ENCODE measurements around the gene PGA5. TPM values are rescaled to one million over a fixed set of nuclear protein-coding genes. Genes with fewer than 3 reads are reported as not detected.

The PGA5 gene
- total RNA-seq, 3 donors from 2014 or later (not counting 1 experiment from before 2014, with no cell fraction given), result not detected

GRCh38 chr11:61295596-61295926 is 54.6 kb downstream of the PGA5 start:
- H3K36me3 ChIP-seq (ENCODE audit: control insufficient read depth, insufficient read depth, low read length), result peaks cover 13% of the 10 kb centered on the region
- H3K9me3 ChIP-seq (ENCODE audit: control insufficient read depth, insufficient read depth, low read length), result no peaks in the 10 kb centered on the region
- no peaks in the 10 kb centered on the region for H3K36me3 Mint-ChIP-seq
- WGBS (ENCODE audit: insufficient coverage), result 47% methylated on average over 12 of the region's 12 CpGs
- intact Hi-C loops (cut with micrococcal nuclease), result no loop called here
- H3K4me1 ChIP-seq (ENCODE audit: control insufficient read depth, insufficient read depth, low read length), result peaks cover 32% of the 10 kb centered on the region
- no peak for DNase-seq
- H3K27ac ChIP-seq (ENCODE audit: low read length), result no peak overlapping the region
- peaks cover 0 to 15% of the 10 kb centered on the region in 2 donors for H3K27me3 Mint-ChIP-seq (ENCODE audit: low read depth in 2 of 2)
- no peak for ATAC-seq
- H3K4me1 Mint-ChIP-seq, result peaks cover 32 to 39% of the 10 kb centered on the region in 2 donors
- H3K9me3 Mint-ChIP-seq, result no peaks in the 10 kb centered on the region
- no peak overlapping the region for H3K4me3 ChIP-seq (ENCODE audit: low read length)
- H3K4me3 Mint-ChIP-seq, result no peak overlapping the region
- H3K27me3 ChIP-seq (ENCODE audit: control insufficient read depth, insufficient read depth, low read length), result peaks cover 9% of the 10 kb centered on the region
- no peak overlapping the region for H3K27ac Mint-ChIP-seq
- TF ChIP-seq CTCF (IDR thresholded peaks at IDR 0.05), result no peak

DNA sequence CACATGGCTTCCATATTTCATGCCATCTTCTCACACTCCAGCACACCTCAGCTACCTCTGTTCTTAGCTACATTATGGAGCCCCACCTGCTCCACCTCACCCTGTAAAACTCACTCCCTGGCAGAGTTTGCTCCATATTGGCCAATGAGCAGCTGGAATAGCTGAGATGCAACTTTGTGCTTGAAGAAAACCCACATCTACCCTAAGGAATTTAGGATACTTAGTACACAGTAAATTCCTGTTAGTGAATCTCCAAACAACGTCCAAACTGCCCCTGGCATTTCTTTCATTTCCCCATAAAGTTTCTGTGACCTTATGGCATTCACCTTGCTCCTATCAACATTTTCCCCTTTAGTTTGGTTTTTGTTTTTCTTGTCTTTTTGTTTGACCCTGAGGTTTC is 56.4 kb downstream of the PGA5 start:
- H3K4me3 ChIP-seq (ENCODE audit: low read length), result no peak overlapping the region
- peak overlapping the region; percentile 2 for H3K4me3 Mint-ChIP-seq
- H3K36me3 Mint-ChIP-seq, result peaks cover 14% of the 10 kb centered on the region
- H3K4me1 Mint-ChIP-seq, result peaks cover 32 to 39% of the 10 kb centered on the region in 2 donors
- H3K9me3 Mint-ChIP-seq, result no peaks in the 10 kb centered on the region
- peaks cover 0 to 12% of the 10 kb centered on the region in 2 donors for H3K27me3 Mint-ChIP-seq (ENCODE audit: low read depth in 2 of 2)
- peaks cover 32% of the 10 kb centered on the region for H3K4me1 ChIP-seq (ENCODE audit: control insufficient read depth, insufficient read depth, low read length)
- H3K27ac Mint-ChIP-seq, result peak overlapping the region; percentile 1 to 7
- TF ChIP-seq CTCF (IDR thresholded peaks at IDR 0.05), result no peak
- WGBS (ENCODE audit: insufficient coverage), result 81% methylated on average over 1 of the region's 1 CpG
- H3K36me3 ChIP-seq (ENCODE audit: control insufficient read depth, insufficient read depth, low read length), result peaks cover 31% of the 10 kb centered on the region
- H3K27ac ChIP-seq (ENCODE audit: low read length), result no peak overlapping the region
- H3K27me3 ChIP-seq (ENCODE audit: control insufficient read depth, insufficient read depth, low read length), result peaks cover 9% of the 10 kb centered on the region
- ATAC-seq (no peak), DNase-seq (no peak)
- intact Hi-C loops (cut with micrococcal nuclease), result no loop called here
- no peaks in the 10 kb centered on the region for H3K9me3 ChIP-seq (ENCODE audit: control insufficient read depth, insufficient read depth, low read length)

DNA sequence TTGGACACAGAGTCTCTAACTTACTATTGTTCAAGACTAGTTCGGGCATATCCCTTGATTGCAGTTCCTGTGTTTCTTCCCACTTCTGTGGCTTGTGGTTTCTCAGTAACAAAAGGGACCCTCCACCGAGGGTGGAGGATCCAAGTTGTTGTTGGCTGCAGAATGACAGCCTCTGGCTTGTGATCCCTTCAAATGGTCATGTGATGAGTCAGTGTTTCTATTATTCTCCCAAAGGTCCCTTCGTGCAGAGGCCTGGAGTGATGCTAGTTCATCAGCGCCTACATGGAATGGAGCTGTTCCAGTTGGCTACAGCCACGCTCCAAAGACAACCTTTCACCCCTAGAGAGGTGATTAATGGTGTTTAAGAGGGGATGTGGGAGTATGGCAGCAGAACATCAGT is 56.8 kb downstream of the PGA5 start:
- Mint-ChIP-seq H3K9me3 (no peaks in the 10 kb centered on the region), H3K4me1 (peaks cover 32 to 39% of the 10 kb centered on the region in 2 donors), H3K27me3 (ENCODE audit: low read depth in 2 of 2) (peaks cover 0 to 8% of the 10 kb centered on the region in 2 donors), H3K36me3 (peaks cover 14% of the 10 kb centered on the region), H3K27ac (peak overlapping the region; percentile 1 to 7), H3K4me3 (peak overlapping the region; percentile 2)
- Histone ChIP-seq H3K9me3 (ENCODE audit: control insufficient read depth, insufficient read depth, low read length) (no peaks in the 10 kb centered on the region), H3K27ac (ENCODE audit: low read length) (no peak overlapping the region), H3K36me3 (ENCODE audit: control insufficient read depth, insufficient read depth, low read length) (peaks cover 35% of the 10 kb centered on the region), H3K27me3 (ENCODE audit: control insufficient read depth, insufficient read depth, low read length) (peaks cover 7% of the 10 kb centered on the region), H3K4me1 (ENCODE audit: control insufficient read depth, insufficient read depth, low read length) (peaks cover 32% of the 10 kb centered on the region), H3K4me3 (ENCODE audit: low read length) (no peak overlapping the region)
- DNase-seq (no peak), ATAC-seq (no peak)
- 54% methylated on average over 5 of the region's 5 CpGs for whole genome bisulfite sequencing (ENCODE audit: insufficient coverage)
- no peak for TF ChIP-seq CTCF (IDR thresholded peaks at IDR 0.05)
- intact Hi-C loops (cut with micrococcal nuclease), result no loop called here

DNA sequence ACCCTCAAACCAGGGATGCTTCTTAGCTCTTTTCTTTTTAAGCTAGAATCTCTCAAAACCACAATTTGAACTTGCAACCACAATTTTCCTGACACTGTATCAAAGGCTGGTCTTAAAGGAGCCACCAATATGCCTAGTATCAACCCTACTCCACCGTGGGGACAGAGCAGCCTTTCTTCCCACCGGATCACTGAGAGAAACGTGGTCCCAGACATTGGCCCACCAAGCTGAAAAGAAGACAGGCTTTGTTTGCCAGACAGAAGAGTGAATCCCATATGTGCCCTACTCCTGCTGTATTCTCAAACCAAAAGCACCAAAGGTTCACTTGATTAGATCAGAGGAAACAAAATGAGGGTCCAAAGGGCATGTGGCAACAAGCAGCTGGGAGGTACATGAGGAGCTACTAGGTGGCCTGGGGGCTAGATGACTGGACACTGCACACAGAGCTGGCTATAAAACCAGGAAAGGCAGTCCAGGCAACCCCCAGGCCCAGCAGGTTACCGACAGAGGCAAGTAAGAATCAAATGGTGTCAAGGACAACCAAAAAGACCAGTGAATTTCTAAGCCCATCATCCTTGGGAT is 57.8 kb downstream of the PGA5 start:
- Histone ChIP-seq H3K4me1 (ENCODE audit: control insufficient read depth, insufficient read depth, low read length) (peaks cover 28% of the 10 kb centered on the region), H3K9me3 (ENCODE audit: control insufficient read depth, insufficient read depth, low read length) (no peaks in the 10 kb centered on the region), H3K36me3 (ENCODE audit: control insufficient read depth, insufficient read depth, low read length) (peaks cover 43% of the 10 kb centered on the region), H3K4me3 (ENCODE audit: low read length) (no peak overlapping the region), H3K27me3 (ENCODE audit: control insufficient read depth, insufficient read depth, low read length) (peaks cover 2% of the 10 kb centered on the region), H3K27ac (ENCODE audit: low read length) (no peak overlapping the region)
- no peak for TF ChIP-seq CTCF (IDR thresholded peaks at IDR 0.05)
- ATAC-seq (no peak), DNase-seq (no peak)
- peaks cover 14% of the 10 kb centered on the region for H3K36me3 Mint-ChIP-seq
- peaks cover 26 to 33% of the 10 kb centered on the region in 2 donors for H3K4me1 Mint-ChIP-seq
- H3K27ac Mint-ChIP-seq, result peak overlapping the region; percentile 32 to 68
- H3K27me3 Mint-ChIP-seq (ENCODE audit: low read depth in 2 of 2), result peaks cover 0 to 2% of the 10 kb centered on the region in 2 donors
- intact Hi-C loops (cut with micrococcal nuclease), result no loop called here
- H3K4me3 Mint-ChIP-seq, result peak overlapping the region; percentile 37
- WGBS (ENCODE audit: insufficient coverage), result 78% methylated on average over 4 of the region's 4 CpGs
- no peaks in the 10 kb centered on the region for H3K9me3 Mint-ChIP-seq
